CD14-positive monocyte (primary cell): Measurements from ENCODE around the gene EHD3. TPM values are rescaled to one million over a fixed set of nuclear protein-coding genes. Genes with fewer than 3 reads are reported as not detected.

ENCODE experiments used
- DNase-seq, 3 donors: peaks; one replicate each; pipeline ENCODE4 v3.0.0-alpha.2; 2011 to 2022
- H2AFZ ChIP-seq: 2 replicates; pipeline ENCODE4 v1.6.0; 2012; ENCODE audit warnings: mild to moderate bottlenecking, low read depth, low read length, inconsistent platforms; ENCODE audit not compliant: insufficient read depth, poor library complexity, severe bottlenecking
- H3K27ac ChIP-seq, 2 donors: 1 replicate in 1 of 2; 2 replicates in 1 of 2; pipeline ENCODE4 v1.5.1; 2012 to 2013; ENCODE audit warnings: low read length in 2 of 2, control low read depth in 1 of 2, inconsistent platforms in 1 of 2, low read depth in 1 of 2, mild to moderate bottlenecking in 1 of 2
- H3K27me3 ChIP-seq, 2 donors: one replicate each; pipeline versions ENCODE4 v1.6.0 to v1.6.1; 2011 to 2013; ENCODE audit warnings: low read length in 2 of 2; ENCODE audit not compliant: control insufficient read depth in 2 of 2, insufficient read depth in 2 of 2
- H3K36me3 ChIP-seq, 2 donors: replicated peaks in 1 of 2; 1 replicate in 1 of 2; 2 replicates in 1 of 2; pipeline versions ENCODE4 v1.5.1 to v1.6.1; 2012 to 2013; ENCODE audit warnings: low read length in 2 of 2, control low read depth in 1 of 2, inconsistent platforms in 1 of 2, mild to moderate bottlenecking in 1 of 2; ENCODE audit not compliant: insufficient read depth in 2 of 2, control insufficient read depth in 1 of 2
- H3K4me1 ChIP-seq, 2 donors: 1 replicate in 1 of 2; 2 replicates in 1 of 2; pipeline versions ENCODE4 v1.5.1 to v1.6.1; 2012 to 2013; ENCODE audit warnings: low read length in 2 of 2, control low read depth in 1 of 2, inconsistent platforms in 1 of 2, mild to moderate bottlenecking in 1 of 2, moderate library complexity in 1 of 2; ENCODE audit not compliant: insufficient read depth in 2 of 2, control insufficient read depth in 1 of 2
- H3K4me2 ChIP-seq: replicated peaks from 2 replicates; pipeline ENCODE3; 2012; ENCODE audit warnings: low read length, moderate library complexity, mild to moderate bottlenecking; ENCODE audit not compliant: poor library complexity, severe bottlenecking; ENCODE audit errors: extremely low read depth
- H3K4me3 ChIP-seq, 3 experiments: fragments of 200-600 bp in 1 of 3; sonication (generic) in 1 of 3; replicated peaks in 1 of 3; 1 replicate in 2 of 3; 2 replicates in 1 of 3; pipeline ENCODE4 v1.5.1; 2011 to 2013; ENCODE audit warnings: low read length in 3 of 3, mild to moderate bottlenecking in 3 of 3, control low read depth in 2 of 3, low read depth in 2 of 3, inconsistent platforms in 1 of 3, moderate library complexity in 1 of 3
- H3K79me2 ChIP-seq: 2 replicates; pipeline ENCODE4 v1.6.0; 2012; ENCODE audit warnings: mild to moderate bottlenecking, control low read depth, inconsistent platforms, low read length, moderate library complexity; ENCODE audit not compliant: insufficient read depth
- H3K9ac ChIP-seq: 2 replicates; pipeline ENCODE4 v1.6.0; 2017; ENCODE audit warnings: low read length, mild to moderate bottlenecking; ENCODE audit not compliant: insufficient read depth, poor library complexity, severe bottlenecking
- H3K9me3 ChIP-seq, 2 donors: replicated peaks in 1 of 2; 1 replicate in 1 of 2; 2 replicates in 1 of 2; pipeline versions ENCODE4 v1.5.1 to v1.6.1; 2012 to 2013; ENCODE audit warnings: low read length in 2 of 2, control low read depth in 1 of 2; ENCODE audit not compliant: control insufficient read depth in 1 of 2, insufficient read depth in 1 of 2
- H4K20me1 ChIP-seq: 2 replicates; pipeline ENCODE4 v1.6.0; 2012; ENCODE audit warnings: mild to moderate bottlenecking, low read length, control low read depth, moderate library complexity; ENCODE audit not compliant: insufficient read depth
- H3K27ac Mint-ChIP-seq, 7 donors: one replicate each; pipeline ENCODE4 v1.8.0; 2020; ENCODE audit warnings: mild to moderate bottlenecking in 7 of 7, mixed read lengths in 7 of 7, moderate library complexity in 6 of 7, inconsistent platforms in 2 of 7
- H3K27me3 Mint-ChIP-seq, 3 donors: one replicate each; pipeline ENCODE4 v1.8.0; 2021 to 2022; ENCODE audit warnings: low read depth in 3 of 3, mild to moderate bottlenecking in 3 of 3, mixed read lengths in 3 of 3, moderate library complexity in 3 of 3, inconsistent platforms in 1 of 3
- H3K36me3 Mint-ChIP-seq, 2 donors: one replicate each; pipeline ENCODE4 v1.8.0; 2020; ENCODE audit warnings: mixed read lengths in 2 of 2, inconsistent platforms in 1 of 2, mild to moderate bottlenecking in 1 of 2
- H3K4me1 Mint-ChIP-seq: one replicate; pipeline ENCODE4 v1.8.0; 2020; ENCODE audit warnings: mild to moderate bottlenecking, mixed read lengths
- H3K4me3 Mint-ChIP-seq, 2 donors: one replicate each; pipeline ENCODE4 v1.8.0; 2020; ENCODE audit warnings: mild to moderate bottlenecking in 2 of 2, mixed read lengths in 2 of 2, moderate library complexity in 1 of 2
- H3K9me3 Mint-ChIP-seq, 7 donors: one replicate each; pipeline ENCODE4 v1.8.0; 2020 to 2022; ENCODE audit warnings: mixed read lengths in 7 of 7, mild to moderate bottlenecking in 6 of 7, moderate library complexity in 6 of 7, inconsistent platforms in 2 of 7
- WGBS: methylation state at CpG from one replicate; pipeline ENCODE4 v1.1.5; 2013; ENCODE audit warnings: missing lambda C conversion rate; ENCODE audit not compliant: insufficient coverage; 5-methylcytosine and 5-hydroxymethylcytosine counted together
- intact Hi-C, 2 donors: fragments of 100-400 bp; cut with micrococcal nuclease; formaldehyde crosslinking; loops; one replicate each; pipeline versions ENCODE4 v1.15.0 to v1.15.1; 2023
- polyA plus RNA-seq, 3 donors: library from polyadenylated mRNA; depleted of rRNA in 1 of 3; unstranded in 2 of 3; stranded (reverse) in 1 of 3; fragments of 300-500 nt in 2 of 3; fragments of >200 nt in 1 of 3; fragmentation: Illumina TruSeq in 2 of 3; gene quantifications; 1 replicate in 2 of 3; 2 replicates in 1 of 3; pipeline ENCODE4 v1.2.3, GENCODE V29; 2012 to 2021
- TF ChIP-seq, protein P1 (sequence below): fragments of 200-600 bp; IDR thresholded peaks from one replicate; pipeline ENCODE4 v1.8.0; 2022; ENCODE audit warnings: antibody characterized with exemption, mild to moderate bottlenecking

EHD3 gene
- polyA plus RNA-seq, 3 donors, result 1.1 to 1.5 (median 1.4) TPM

- Histone ChIP-seq H3K36me3 (no peaks in the 10 kb centered on the region), H3K4me1 (no peaks in the 10 kb centered on the region), H3K9ac (no peak overlapping the region), H3K79me2 (no peaks in the 10 kb centered on the region), H4K20me1 (no peaks in the 10 kb centered on the region), H3K9me3 (no peaks in the 10 kb centered on the region), H3K4me2 (no peak overlapping the region), H2AFZ (no peak overlapping the region), H3K27ac (no peak overlapping the region), H3K4me3 (no peak overlapping the region), H3K27me3 (no peaks in the 10 kb centered on the region)
- intact Hi-C loops, result no loop called here
- Mint-ChIP-seq H3K9me3 (peaks cover 0 to 3% (median 0%) of the 10 kb centered on the region in 7 donors), H3K4me1 (no peaks in the 10 kb centered on the region), H3K27ac (peak overlapping the region in 1 of 7 donors; percentile 29), H3K27me3 (peaks cover 0 to 2% (median 0%) of the 10 kb centered on the region in 3 donors), H3K36me3 (no peaks in the 10 kb centered on the region), H3K4me3 (no peak overlapping the region)
- no peak for DNase-seq
- WGBS, result no CpG with 5 or more reads among the region's 4 CpGs
- TF ChIP-seq, protein P1, sequence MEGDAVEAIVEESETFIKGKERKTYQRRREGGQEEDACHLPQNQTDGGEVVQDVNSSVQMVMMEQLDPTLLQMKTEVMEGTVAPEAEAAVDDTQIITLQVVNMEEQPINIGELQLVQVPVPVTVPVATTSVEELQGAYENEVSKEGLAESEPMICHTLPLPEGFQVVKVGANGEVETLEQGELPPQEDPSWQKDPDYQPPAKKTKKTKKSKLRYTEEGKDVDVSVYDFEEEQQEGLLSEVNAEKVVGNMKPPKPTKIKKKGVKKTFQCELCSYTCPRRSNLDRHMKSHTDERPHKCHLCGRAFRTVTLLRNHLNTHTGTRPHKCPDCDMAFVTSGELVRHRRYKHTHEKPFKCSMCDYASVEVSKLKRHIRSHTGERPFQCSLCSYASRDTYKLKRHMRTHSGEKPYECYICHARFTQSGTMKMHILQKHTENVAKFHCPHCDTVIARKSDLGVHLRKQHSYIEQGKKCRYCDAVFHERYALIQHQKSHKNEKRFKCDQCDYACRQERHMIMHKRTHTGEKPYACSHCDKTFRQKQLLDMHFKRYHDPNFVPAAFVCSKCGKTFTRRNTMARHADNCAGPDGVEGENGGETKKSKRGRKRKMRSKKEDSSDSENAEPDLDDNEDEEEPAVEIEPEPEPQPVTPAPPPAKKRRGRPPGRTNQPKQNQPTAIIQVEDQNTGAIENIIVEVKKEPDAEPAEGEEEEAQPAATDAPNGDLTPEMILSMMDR, result no peak
Measured at GRCh38 chr2:31199206-31199605, 34.7 kb upstream of the EHD3 start.

GRCh38 chr2:31200972-31201371 lies 33.0 kb upstream of the EHD3 start:
- H2AFZ ChIP-seq, result no peak overlapping the region
- H3K4me2 ChIP-seq, result no peak overlapping the region
- H3K4me3 Mint-ChIP-seq, result no peak overlapping the region
- peaks cover 0 to 2% (median 0%) of the 10 kb centered on the region in 3 donors for H3K27me3 Mint-ChIP-seq
- DNase-seq, result no peak
- intact Hi-C loops, result no loop called here
- H3K9ac ChIP-seq, result no peak overlapping the region
- H3K36me3 ChIP-seq, result no peaks in the 10 kb centered on the region
- H3K4me3 ChIP-seq, result no peak overlapping the region
- WGBS, result 77% methylated on average over 5 of the region's 9 CpGs
- no peaks in the 10 kb centered on the region for H3K27me3 ChIP-seq
- H3K4me1 ChIP-seq, result no peaks in the 10 kb centered on the region
- H3K27ac ChIP-seq, result no peak overlapping the region
- H3K9me3 ChIP-seq, result no peaks in the 10 kb centered on the region
- TF ChIP-seq, protein P1, result no peak
- H3K9me3 Mint-ChIP-seq, result peaks cover 0 to 3% (median 0%) of the 10 kb centered on the region in 7 donors
- no peaks in the 10 kb centered on the region for H3K36me3 Mint-ChIP-seq
- no peak overlapping the region for H3K27ac Mint-ChIP-seq
- no peaks in the 10 kb centered on the region for H4K20me1 ChIP-seq
- no peaks in the 10 kb centered on the region for H3K79me2 ChIP-seq
- peaks cover 4% of the 10 kb centered on the region for H3K4me1 Mint-ChIP-seq
